H54 (cell line): ENCODE measurements around the gene CTIF.

Source experiments
- DNase-seq: peaks from one replicate; pipeline ENCODE4 v3.0.0; 2011; ENCODE audit warnings: low spot score, mixed read lengths; ENCODE audit not compliant: insufficient read length
- FAIRE-seq: peaks from 3 replicates; lab custom pipeline; 2011; peaks lifted over from hg19 to GRCh38; lab: Jason Lieb, UNC
- POLR2A ChIP-seq: IDR thresholded peaks from 2 replicates; pipeline ENCODE4 v1.6.1; 2011; ENCODE audit warnings: low read depth, mild to moderate bottlenecking, low read length

The CTIF gene

DNA sequence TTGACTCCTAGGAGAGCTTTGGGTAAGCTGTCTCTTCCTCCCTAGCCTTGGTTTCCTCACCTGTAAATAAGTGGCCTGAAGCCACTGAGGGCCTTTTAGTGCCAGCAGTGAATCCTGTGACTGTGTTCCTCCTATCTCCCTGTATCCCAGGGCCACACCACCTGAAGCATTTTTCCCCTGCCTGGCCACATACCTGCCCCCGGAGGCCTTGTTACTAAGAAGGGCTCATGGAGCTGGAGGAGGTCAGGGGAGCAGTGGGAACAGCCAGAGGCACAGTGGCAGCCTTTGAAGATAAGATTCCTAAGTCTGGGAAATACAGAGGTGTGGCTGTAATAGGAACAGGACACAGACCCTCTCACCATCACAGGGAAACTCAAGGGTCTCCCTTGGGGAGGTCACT is 249.5 kb downstream of the CTIF start:
- no peak for TF ChIP-seq POLR2A
- FAIRE-seq (no peak), DNase-seq (no peak)

DNA sequence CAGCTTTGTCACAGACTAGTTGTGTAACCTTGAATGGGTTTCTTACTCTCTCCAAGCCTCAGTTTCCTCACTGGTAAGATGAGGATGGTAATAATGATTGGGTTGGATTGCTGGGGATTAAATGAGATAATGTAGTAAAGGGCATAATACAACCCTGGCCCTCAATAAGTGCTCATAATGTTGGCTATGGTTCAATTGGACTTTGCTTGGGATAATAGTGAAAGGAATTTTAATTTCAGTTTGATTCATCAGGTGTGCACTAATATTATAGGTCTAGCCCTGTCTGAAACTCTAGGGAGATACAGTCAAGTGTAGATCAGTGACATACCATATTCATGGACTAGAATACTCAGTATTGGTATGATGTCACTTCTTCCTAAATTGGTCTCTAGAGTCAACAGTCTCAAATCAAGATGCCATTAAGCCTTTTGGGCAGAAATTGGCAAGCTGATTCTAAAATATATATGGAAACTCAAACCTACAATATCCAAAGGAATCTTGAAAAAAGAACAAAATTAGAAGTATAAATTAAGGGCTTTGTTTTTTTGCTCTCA is 250.5 kb downstream of the CTIF start:
- DNase-seq (no peak), FAIRE-seq (no peak)
- TF ChIP-seq POLR2A, result no peak

DNA sequence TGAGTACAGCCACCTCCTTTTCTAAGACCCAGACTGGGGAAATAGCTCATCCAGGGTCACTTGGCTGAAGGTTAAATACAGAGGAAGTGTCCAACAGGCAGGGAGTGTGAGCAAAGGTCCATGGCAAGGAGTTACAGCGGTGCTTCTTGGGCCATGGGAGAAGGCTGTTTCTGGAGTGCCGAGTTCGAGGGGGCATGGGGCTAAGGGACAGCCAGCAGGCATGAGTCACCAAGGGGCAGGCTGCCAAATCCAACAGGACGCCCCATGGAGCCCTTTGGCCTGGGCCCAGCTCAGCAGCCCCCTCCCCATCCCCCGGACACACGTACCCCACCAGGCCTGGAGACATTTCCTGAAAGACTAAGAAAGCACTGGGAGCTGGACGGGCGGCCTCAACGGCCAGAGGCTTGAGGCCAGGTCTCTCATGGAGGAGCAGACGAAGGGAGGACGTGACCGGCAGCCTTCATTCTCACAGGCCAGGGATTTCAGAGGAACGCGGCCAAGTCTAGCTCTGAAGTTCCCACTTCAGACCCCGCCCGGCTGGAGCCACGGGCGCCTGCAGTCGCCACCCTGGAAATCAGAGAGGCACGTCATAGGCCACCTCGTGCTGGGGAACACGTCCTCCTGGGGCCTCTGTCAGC is 251.5 kb downstream of the CTIF start:
- no peak for FAIRE-seq

DNA sequence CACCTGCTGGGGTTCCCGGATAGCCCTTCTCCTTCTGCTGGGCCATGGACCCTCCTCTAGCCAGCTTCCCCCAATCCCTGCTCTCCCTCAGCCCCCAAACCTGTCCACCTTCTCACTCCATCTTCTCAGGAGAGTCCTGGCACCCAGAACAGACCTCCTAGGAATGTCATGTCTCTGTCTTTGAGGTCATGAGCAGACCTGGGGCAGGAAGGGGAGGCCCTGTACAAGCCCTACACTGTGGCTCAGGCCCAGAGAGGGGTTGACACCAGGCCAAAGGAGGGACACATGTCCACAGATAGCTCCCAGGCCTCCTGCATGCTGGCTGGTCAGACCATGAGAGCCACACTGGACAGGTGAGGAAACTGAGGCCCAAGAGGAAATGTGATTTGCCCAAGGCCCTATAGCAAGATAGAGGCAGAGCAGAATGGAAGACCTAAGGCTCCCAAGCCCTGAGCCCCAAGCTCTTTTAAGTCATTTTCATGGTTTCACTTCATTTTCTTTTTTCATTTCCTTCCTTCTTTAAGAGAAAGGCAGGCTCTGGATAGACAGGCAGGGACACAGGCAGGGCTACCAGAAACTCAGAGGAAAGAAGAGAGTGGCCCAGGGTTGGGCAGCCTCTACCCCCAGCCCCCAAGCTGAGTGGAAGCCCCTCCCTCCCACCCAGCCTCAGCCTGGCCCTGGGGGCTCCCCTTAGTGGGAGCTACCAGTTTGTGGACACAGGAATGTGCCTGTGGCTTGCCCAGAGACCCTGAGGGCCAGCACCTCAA is 252.2 kb downstream of the CTIF start:
- DNase-seq (no peak), FAIRE-seq (no peak)
- no peak for TF ChIP-seq POLR2A

More for the DNA sequence above, 251.5 kb downstream of the CTIF start:
- no peak for DNase-seq
- no peak for TF ChIP-seq POLR2A

DNA sequence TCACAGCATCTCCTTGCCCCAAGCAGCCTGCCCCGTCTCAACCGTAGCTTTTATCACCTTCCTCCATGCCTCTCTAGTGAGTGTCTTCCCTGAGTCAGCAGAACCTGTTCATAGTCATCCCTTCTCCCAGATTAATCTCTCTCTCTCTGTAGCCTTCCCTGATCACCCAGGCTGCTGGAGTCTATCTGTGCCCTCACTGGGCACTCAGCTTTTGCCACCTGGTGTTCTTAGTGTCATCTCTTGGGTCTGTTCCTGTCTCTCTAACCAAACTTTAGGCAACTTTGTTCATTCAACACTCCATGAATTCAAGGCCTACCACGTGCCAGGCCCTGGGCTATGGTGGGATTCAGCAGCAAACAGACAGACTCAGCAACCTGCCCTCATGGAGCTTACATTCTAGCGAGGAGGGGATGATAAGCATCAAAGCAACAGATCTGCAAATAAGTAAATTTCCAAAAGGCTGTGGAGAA is 252.8 kb downstream of the CTIF start:
- TF ChIP-seq POLR2A, result no peak
- DNase-seq (no peak), FAIRE-seq (no peak)

DNA sequence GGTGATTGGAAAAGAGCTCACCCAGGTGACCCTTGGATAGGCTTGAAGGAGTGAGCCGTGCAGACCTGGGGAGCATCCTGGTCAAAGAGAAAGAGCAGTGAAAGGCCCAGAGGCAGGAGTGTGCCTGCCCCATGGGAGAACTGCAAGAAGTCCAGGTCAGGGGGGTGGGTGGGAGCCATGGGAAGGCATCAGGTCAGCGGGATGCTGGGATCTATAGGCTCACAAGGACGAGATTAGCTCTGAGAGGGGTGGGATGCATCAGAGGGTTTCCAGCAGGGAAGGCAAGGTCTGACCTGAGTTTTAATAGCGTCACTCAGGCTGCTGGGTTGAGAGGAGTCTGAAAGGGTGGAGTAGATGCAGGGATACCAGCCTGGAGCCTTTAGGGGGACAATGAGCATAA is 253.3 kb downstream of the CTIF start:
- TF ChIP-seq POLR2A, result no peak
- FAIRE-seq (no peak), DNase-seq (no peak)

DNA sequence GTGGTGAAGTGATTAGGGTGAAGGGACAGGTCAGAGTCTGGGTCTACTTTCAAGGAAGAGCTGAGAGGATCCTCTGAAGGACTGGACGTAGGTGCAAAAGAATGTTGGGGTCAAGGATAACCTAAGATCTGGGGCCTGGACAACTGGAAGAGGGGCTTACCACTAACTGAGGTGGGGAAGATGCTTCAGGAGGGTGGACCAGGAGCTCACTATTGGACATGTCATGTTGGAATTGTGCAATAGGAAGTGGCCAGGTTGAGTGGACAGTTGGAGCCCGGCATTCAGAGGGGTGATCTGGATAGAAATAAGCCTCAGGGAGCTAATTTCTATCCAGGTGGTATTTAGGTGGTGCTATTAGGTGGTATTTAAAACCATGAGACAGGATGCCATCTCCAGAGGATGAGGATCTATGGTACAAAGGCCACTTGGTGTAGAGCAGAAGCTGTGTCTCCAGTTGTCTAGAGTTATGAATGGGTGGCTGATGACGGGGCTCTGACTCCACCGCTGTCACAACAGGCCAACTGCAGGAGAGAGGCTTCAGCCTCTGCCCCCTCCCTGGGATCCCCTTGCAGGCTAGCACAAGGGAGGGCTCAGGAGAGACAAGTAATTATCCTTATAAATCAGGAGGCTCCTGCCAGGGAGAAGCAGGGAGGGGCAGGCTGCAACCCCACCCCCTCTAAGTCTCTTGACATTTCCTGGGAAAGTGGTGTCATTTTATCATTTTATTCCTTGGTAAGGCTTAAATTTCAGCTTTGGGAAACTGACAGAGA is 254.0 kb downstream of the CTIF start:
- DNase-seq, result no peak
- FAIRE-seq, result no peak
- no peak for TF ChIP-seq POLR2A

DNA sequence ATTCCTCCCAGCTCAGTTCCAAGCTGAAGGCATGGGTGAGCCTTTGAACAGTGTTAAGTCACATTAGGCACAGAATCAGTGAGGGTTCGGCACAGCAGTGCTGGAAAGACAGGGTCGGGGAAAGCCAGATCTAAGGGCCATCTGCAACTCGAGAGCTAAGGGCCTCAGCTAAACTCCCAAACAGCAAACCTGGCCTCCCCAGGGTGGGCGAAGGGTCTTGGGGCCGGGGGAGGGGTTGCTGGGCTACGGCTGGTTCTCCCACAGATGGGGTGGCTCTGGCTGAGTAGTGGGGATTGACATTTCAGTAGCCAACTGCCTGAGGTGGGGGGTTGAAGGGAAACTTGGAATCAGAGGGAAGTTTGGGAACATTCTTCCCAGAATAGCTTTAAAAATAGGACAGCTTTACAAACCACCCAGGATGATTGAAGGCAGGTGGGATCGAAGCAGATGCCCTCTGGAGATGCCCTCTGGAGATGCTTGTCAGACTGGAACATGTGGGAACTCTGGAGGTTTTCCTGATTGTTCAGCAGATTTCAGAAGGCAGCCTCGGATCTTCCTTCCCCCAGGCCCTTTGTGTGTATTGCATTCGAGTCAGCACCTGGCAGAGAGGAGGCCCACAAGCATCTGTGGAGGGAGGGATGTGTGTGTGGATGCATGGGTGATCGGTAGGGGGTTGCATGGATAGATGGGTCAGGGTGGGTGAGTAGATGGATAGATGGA is 255.6 kb downstream of the CTIF start:
- TF ChIP-seq POLR2A, result no peak
- DNase-seq (no peak), FAIRE-seq (no peak)

DNA sequence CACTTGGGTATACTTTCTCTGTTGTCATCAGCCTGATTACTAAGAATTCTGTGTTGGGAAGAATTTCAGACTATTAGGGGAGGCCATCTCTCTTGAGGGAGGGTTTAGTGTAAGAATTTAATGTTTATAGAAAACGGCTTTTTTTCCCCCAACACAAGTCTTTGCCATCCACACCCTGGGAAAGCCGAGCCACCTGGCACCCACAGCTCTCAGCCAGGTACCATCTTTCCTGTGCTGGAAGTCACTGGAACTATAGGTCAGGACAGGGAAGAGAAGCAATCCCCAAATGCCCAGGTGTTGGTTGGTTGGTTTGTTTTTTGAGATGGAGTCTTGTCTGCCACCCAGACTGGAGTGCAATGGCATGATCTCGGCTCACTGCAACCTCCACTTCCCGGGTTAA is 256.9 kb downstream of the CTIF start:
- FAIRE-seq, result no peak
- no peak for TF ChIP-seq POLR2A
- no peak for DNase-seq

DNA sequence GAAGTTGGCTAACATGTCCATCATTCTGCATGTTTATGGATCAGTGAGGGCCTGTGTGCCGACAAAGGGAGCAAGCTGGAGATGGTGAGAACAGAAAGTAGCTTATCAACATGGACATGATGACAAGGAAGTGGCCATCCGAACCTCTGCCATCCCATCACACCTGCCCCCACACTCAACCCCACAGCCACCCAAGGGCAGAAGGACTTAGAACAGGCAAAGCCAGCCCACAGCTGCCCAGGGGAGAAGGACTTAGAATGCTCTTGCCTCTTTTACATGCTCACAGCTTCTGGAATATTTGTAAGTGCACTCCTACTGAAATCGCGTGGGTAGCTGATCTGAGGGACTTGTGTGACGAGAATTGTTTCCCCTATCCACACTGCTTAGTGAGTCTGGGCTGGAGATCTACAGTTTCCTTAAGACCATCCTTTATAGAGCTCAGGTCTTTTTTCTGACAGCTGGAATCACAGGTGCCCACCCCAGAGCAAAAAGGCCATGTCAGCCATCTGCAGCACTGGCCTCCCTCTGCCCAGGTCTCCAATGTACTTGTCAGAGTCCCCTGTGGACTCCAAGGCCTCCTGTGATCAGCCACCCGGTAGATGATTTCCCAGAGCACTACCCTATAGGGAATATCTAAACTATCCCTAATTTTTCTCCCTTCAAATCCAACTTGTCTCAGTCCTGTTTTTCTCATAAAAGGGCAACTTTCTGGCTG is 257.8 kb downstream of the CTIF start:
- TF ChIP-seq POLR2A, result no peak
- DNase-seq, result no peak
- no peak for FAIRE-seq

DNA sequence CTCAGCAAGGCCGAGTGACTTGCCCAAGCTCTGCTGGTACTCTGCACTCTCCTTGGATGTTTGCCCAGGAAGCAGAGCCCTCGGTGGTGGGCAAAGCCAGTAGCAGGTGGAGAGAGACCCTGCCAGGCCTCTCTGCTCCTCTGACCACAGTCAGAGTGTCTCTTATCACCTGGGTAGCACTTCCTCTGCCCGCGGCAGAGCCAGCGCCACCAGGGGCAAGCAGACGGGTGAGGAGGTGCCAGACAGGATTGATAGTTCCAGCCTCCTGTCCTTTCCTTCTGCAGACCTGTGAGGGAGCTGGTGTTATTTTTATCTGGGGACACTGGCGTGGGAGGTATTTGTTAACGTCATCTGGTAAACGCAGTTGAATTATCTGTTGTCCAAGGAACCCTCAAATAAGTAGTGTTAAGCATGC is 259.0 kb downstream of the CTIF start:
- no peak for FAIRE-seq
- DNase-seq, result no peak
- TF ChIP-seq POLR2A, result no peak

DNA sequence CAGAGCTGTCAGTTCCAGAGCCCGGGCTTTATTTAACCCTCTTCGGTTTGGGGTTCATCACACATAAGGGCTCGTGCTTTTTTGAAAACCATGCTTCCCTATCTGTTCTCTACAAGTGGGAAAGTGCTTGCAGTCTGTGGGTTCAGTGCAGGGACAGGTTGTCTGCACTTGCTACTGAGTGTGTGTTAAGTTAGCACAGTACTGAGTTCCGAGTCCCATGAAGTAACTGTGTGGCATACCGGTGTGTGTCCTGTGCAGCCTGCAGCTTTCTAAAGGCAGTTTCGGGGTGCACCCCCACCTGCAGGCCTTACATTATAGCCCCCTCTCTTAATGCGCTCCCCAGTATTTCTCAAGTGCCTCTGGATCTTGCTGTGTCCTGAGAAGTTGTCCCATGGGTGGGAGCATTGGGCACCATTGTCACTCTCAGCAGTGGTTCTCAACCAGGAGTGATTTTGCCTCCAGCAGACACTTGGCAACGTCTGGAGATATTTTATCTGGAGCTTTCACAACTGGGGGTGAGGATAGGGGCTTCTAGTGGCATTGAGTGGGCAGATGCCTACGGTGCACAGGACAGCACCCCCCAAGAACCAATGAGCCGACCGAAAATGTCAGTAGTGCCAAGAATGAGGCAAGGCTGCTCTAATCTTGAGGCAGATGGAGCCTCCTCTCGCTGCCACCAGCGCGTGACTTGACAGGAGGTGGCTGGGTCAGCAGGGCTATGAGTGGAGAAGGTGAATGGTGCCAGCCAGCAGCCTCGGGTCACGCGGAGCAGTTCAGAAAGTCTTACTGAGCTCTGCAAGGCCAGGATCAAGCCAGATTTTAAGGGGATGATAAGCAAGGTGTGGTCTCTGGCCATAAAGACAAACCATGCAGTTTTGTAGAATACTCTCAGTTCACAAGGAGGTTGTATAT is 259.8 kb downstream of the CTIF start:
- no peak for DNase-seq
- no peak for FAIRE-seq
- TF ChIP-seq POLR2A, result no peak
